ENCODE measurements around the gene HK1. TPM values are rescaled to one million over a fixed set of nuclear protein-coding genes. Genes with fewer than 3 reads are reported as not detected.

HK1 gene
- total and polyA plus RNA-seq, 4 donors = 1.8 to 166 (median 7.4) TPM

DNA sequence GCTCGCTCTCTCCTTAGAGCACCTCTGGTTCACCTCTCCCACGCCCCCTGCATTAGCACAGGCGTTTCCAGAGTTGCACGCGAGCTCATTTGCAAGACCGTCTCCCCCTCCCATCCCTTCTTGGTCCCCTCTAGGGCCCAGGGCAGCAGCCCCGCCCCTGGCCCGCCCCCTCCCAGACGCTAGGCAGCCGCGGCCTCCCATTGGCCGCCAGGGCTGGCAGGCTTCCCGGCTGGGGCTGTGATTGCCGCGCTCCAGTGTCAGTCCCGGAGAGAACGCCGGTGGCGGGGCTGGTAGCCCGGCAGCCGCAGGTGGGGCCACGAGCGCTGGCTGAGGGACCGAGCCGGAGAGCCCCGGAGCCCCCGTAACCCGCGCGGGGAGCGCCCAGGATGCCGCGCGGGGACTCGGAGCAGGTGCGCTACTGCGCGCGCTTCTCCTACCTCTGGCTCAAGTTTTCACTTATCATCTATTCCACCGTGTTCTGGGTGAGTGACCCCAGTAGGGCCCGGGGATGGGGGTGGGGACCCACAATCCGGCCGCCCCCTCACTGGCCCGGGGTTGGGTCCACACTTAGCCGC, 173.0 kb downstream of the HK1 start, which contains the start of gene TSPAN15:
TSS of gene TSPAN15 (plus strand) at position 257 of the 575 bp plus-strand sequence. CDS start at position 387, 130 bp downstream.
- Histone ChIP-seq H3K4me1 (ENCODE audit: control insufficient read depth in 4 of 4, insufficient read depth in 4 of 4, low read length in 3 of 4) (peaks cover 0 to 11% (median 7%) of the 10 kb centered on the region in 4 donors), H3K9me3 (ENCODE audit: control insufficient read depth in 4 of 4, low read length in 3 of 4) (no peaks in the 10 kb centered on the region), H3K36me3 (ENCODE audit: control insufficient read depth in 4 of 4, insufficient read depth in 3 of 4, low read depth in 1 of 4, low read length in 3 of 4) (no peaks in the 10 kb centered on the region), H3K27ac (ENCODE audit: low read depth in 1 of 2, low read length in 2 of 2) (peak within 1 kb of the TSS; percentile 25 to 27), H3K27me3 (ENCODE audit: control insufficient read depth in 4 of 4, insufficient read depth in 4 of 4, low read length in 3 of 4) (no peaks in the 10 kb centered on the region), H3K9ac (ENCODE audit: low read depth in 1 of 2, low read length in 2 of 2) (no peak within 1 kb of the TSS), H3K4me3 (ENCODE audit: low read depth in 1 of 3, low read length in 3 of 3) (peak within 1 kb of the TSS; percentile 9 to 51 (median 48))
- TF ChIP-seq HNF4A (conservative IDR thresholded peaks at IDR 0.05) (no peak), SP1 (IDR thresholded peaks at IDR 0.05) (peak; percentile 54)
- DNase-seq (ENCODE audit: low spot score) = peak; percentile 78
- WGBS = 2% methylated on average over 45 of the region's 45 CpGs

Other genes with a start within 250 kb of the HK1 start
- gene SRGN, start 190.4 kb upstream of the HK1 start, total RNA-seq = 100 to 1,000 TPM in 1 of 2 donors, 10 to 100 TPM in 1; 32.2 to 305 TPM
- gene SRGN, start 190.4 kb upstream of the HK1 start, polyA plus RNA-seq = 10 to 100 TPM; 19.5 to 50.3 TPM
- gene VPS26A, start 154.3 kb upstream of the HK1 start, total RNA-seq = 10 to 100 TPM; 13.3 to 21.4 TPM
- 10 to 100 TPM; 10.9 to 15.8 TPM for gene VPS26A, start 154.3 kb upstream of the HK1 start, polyA plus RNA-seq
- 10 to 100 TPM; 14.1 to 21.7 TPM for gene SUPV3L1, start 98.3 kb upstream of the HK1 start, total RNA-seq
- 10 to 100 TPM; 14.5 to 20.6 TPM for gene SUPV3L1, start 98.3 kb upstream of the HK1 start, polyA plus RNA-seq
- gene HKDC1, start 58.2 kb upstream of the HK1 start, total RNA-seq = 10 to 100 TPM in 1 of 2 donors, 1 to 10 TPM in 1; 5.6 to 20.0 TPM
- 1 to 10 TPM in 1 of 2 donors, under 1 TPM in 1; 0.53 to 4.8 TPM for gene HKDC1, start 58.2 kb upstream of the HK1 start, polyA plus RNA-seq
- under 1 TPM in 1 of 2 donors, not detected in 1; 0.08 TPM for gene TACR2, start 138.4 kb downstream of the HK1 start, total RNA-seq
- gene TACR2, start 138.4 kb downstream of the HK1 start, polyA plus RNA-seq = under 1 TPM; 0.12 to 0.18 TPM
- gene TSPAN15, start 173.0 kb downstream of the HK1 start, total RNA-seq = 1 to 10 TPM; 2.6 to 4.0 TPM
- gene TSPAN15, start 173.0 kb downstream of the HK1 start, polyA plus RNA-seq = 1 to 10 TPM; 2.0 to 4.3 TPM

All from liver (tissue), 9 donors.